Naive B cell (primary cell): Measurements from ENCODE around the gene KISS1R. TPM values are rescaled to one million over a fixed set of nuclear protein-coding genes. Genes with fewer than 3 reads are reported as not detected.
A peak's percentile ranks its signal among the peaks of the same experiment; 100 is the strongest.
"Not testable (repeated sequence)": the region's sequence is repeated elsewhere in the genome, so short reads cannot be mapped to it uniquely, and the experiment has no call there.

Experiments used
- ATAC-seq, 2 donors: fragments of 150-1000 bp; cut with Tn5 transposase; 2 replicates each; pipeline ENCODE4 v1.10.0; 2021; ENCODE audit warnings: low read depth in 2 of 2, mild to moderate bottlenecking in 2 of 2, moderate library complexity in 2 of 2
- DNase-seq: peaks from one replicate; pipeline ENCODE4 v3.0.0; 2022
- H3K27ac Mint-ChIP-seq, 6 donors: one replicate each; pipeline ENCODE4 v1.8.0; 2020 to 2022; ENCODE audit warnings: mild to moderate bottlenecking in 6 of 6, mixed read lengths in 6 of 6, moderate library complexity in 5 of 6, inconsistent platforms in 2 of 6
- H3K27me3 Mint-ChIP-seq, 3 donors: one replicate each; pipeline ENCODE4 v1.8.0; 2021 to 2022; ENCODE audit warnings: mixed read lengths in 3 of 3, mild to moderate bottlenecking in 1 of 3
- H3K36me3 Mint-ChIP-seq, 2 donors: one replicate each; pipeline ENCODE4 v1.8.0; 2020 to 2022; ENCODE audit warnings: mixed read lengths in 2 of 2, inconsistent platforms in 1 of 2, mild to moderate bottlenecking in 1 of 2
- H3K4me1 Mint-ChIP-seq, 3 donors: one replicate each; pipeline ENCODE4 v1.8.0; 2020 to 2022; ENCODE audit warnings: mixed read lengths in 3 of 3, inconsistent platforms in 1 of 3, mild to moderate bottlenecking in 1 of 3, moderate library complexity in 1 of 3
- H3K4me3 Mint-ChIP-seq, 8 donors: one replicate each; pipeline ENCODE4 v1.8.0; 2020 to 2022; ENCODE audit warnings: mild to moderate bottlenecking in 8 of 8, mixed read lengths in 8 of 8, moderate library complexity in 8 of 8, inconsistent platforms in 2 of 8
- H3K9me3 Mint-ChIP-seq, 7 donors: one replicate each; pipeline ENCODE4 v1.8.0; 2020 to 2022; ENCODE audit warnings: mixed read lengths in 7 of 7, mild to moderate bottlenecking in 5 of 7, inconsistent platforms in 2 of 7, moderate library complexity in 1 of 7
- polyA plus RNA-seq, 6 donors: library from polyadenylated mRNA; unstranded; fragments of 300-500 nt; fragmentation: Illumina TruSeq; gene quantifications; one replicate each; pipeline ENCODE4 v1.2.3, GENCODE V29; 2021; ENCODE audit warnings: low read depth in 6 of 6

The KISS1R gene
- polyA plus RNA-seq, 6 donors from 2014 or later = 0.17 to 0.42 (median 0.33) TPM; not detected in 2

DNA sequence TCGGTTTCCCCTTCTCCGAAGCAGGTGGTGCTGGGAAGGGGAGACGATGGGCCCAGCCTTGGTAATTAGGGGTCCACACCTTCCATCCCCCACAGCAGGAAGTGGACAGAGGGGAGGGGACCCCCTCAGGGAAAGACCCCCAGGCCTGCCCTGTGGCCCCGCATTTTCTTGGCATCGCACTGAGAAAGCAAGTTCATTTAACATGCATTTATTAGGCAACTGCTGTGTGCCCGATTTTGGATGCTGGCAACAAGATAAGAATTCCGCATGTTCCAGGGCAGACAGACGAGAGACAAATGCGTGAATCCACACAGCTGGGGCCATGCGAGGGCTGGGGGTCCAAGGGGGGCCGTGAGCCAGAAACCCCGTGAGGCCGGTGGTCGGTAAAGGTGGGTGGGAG lies 37.1 kb downstream of the KISS1R start:
- Mint-ChIP-seq H3K27me3 (no peaks in the 10 kb centered on the region), H3K9me3 (no peaks in the 10 kb centered on the region), H3K4me1 (peaks cover 8 to 17% (median 17%) of the 10 kb centered on the region in 3 donors), H3K36me3 (no peaks in the 10 kb centered on the region), H3K4me3 (no peak overlapping the region), H3K27ac (peak overlapping the region in 1 of 6 donors; percentile 75)
- no peak for ATAC-seq
- no peak for DNase-seq

GRCh38 chr19:954672-955494 lies 37.8 kb downstream of the KISS1R start:
- H3K36me3 Mint-ChIP-seq = no peaks in the 10 kb centered on the region
- peak overlapping the region in 1 of 6 donors; percentile 36 for H3K27ac Mint-ChIP-seq
- peak in 1 of 2 donors; percentile 27 for ATAC-seq
- H3K4me1 Mint-ChIP-seq = peaks cover 8 to 17% (median 14%) of the 10 kb centered on the region in 3 donors
- no peak for DNase-seq
- no peak overlapping the region for H3K4me3 Mint-ChIP-seq
- no peaks in the 10 kb centered on the region for H3K27me3 Mint-ChIP-seq
- no peaks in the 10 kb centered on the region for H3K9me3 Mint-ChIP-seq

DNA sequence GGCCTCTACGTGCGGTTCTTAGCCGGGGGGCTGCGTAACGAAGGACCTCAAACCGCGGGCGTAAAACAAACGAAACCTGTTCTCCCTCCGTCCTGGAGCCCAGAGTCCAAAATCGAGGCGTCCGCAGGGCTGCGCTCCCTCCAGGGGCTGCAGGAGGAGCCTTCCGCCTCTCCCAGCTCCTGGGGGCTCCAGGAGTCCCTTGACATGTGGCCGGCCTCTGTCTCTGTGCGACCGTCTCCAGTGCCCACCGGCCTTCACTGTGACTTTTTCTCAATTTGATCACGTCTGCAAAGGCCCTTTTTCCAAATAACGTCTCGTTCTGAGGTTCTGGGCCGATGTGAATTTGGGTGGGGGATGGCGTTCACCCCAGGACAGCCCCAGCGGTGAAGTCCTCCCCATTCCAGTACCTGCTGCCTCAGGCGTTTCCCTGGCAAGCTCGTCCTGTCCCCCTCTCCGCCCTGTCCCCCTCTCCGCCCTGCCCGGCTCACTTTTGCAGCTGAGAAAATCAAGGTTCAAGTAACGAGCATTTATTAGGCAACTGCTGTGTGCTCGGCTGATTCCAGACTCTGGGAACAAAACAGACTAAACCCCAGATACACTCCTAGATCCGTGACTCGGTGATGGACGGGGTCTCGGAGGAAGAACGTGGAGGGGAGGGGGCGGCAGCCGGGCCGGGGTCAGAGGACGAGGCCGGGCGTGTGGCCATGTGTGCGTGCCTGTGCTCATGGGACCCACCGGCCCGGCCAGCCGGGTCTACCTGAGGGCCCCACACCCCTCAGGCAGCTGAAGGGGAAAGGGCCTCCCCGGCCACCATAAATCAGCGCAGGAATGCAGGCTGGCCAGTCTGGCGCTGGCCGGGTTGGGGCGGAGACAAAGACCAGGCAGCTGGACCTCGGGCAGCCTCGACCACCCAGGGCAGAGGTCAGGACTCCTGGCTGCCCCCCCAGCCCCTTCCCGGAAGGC lies 39.0 kb downstream of the KISS1R start:
- Mint-ChIP-seq H3K27me3 (no peaks in the 10 kb centered on the region), H3K4me3 (no peak overlapping the region), H3K36me3 (no peaks in the 10 kb centered on the region), H3K4me1 (peaks cover 8 to 11% (median 9%) of the 10 kb centered on the region in 3 donors), H3K27ac (no peak overlapping the region), H3K9me3 (no peaks in the 10 kb centered on the region)
- no peak for ATAC-seq
- no peak for DNase-seq

DNA sequence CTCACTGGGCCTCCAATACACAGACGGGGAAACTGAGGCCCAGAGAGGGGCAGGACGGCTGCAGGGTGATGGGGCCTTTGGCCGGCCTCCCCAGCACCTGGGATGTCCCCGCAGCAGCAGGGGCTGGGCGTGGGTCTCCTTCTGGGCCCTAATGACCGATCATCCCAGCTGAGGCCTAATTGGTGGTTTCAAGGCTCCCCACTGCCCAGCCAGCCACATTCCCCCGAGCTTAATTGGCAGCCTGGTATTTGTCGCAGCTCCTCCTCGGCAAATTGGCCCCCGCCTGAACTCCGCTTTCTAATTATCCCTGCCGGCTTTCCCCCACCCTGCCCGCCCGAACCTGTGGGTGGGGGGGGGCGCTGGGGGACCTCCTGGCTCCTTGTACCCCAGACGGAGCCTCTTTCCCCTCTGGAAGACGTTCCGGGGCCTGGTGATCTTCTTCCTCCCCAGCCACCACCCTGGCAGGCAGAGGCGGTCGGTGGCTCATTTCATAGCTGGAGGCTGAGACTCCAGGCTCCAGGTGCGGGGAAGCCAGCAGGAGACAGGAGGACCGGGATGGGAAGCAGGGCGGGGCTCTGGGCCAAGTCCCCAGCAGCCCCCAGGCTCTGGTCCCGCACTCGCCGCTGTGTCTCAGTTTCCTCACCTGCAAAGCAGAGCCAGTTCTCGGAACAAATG lies 39.8 kb downstream of the KISS1R start:
- Mint-ChIP-seq H3K4me3 (peak overlapping the region in 1 of 8 donors; percentile 74), H3K27me3 (no peaks in the 10 kb centered on the region), H3K4me1 (peaks cover 8 to 11% (median 9%) of the 10 kb centered on the region in 3 donors), H3K9me3 (no peaks in the 10 kb centered on the region), H3K27ac (no peak overlapping the region), H3K36me3 (no peaks in the 10 kb centered on the region)
- DNase-seq (no peak), ATAC-seq (no peak)

DNA sequence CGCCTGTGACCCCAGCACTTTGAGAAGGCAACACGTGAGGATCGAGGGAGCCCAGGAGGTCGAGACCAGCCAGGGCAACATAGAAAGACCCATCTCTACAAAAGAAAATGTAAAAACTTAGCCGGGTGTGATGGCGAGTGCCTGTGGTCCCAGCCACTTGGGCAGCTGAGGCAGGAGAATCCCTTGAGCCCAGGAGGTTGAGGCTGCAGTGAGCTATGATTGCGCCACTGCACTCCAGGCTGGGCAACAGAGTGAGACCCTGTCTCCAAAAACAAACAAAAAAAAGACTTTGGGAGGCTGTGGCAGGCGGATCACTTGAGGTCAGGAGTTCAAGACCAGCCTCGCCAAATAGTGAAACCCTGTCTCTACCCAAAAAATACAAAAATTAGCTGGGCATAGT lies 40.4 kb downstream of the KISS1R start:
- H3K9me3 Mint-ChIP-seq, H3K27me3 Mint-ChIP-seq, DNase-seq, H3K27ac Mint-ChIP-seq, ATAC-seq, H3K4me3 Mint-ChIP-seq, H3K36me3 Mint-ChIP-seq: not testable (repeated sequence)
- H3K4me1 Mint-ChIP-seq = peaks cover 8 to 11% (median 9%) of the 10 kb centered on the region in 3 donors

DNA sequence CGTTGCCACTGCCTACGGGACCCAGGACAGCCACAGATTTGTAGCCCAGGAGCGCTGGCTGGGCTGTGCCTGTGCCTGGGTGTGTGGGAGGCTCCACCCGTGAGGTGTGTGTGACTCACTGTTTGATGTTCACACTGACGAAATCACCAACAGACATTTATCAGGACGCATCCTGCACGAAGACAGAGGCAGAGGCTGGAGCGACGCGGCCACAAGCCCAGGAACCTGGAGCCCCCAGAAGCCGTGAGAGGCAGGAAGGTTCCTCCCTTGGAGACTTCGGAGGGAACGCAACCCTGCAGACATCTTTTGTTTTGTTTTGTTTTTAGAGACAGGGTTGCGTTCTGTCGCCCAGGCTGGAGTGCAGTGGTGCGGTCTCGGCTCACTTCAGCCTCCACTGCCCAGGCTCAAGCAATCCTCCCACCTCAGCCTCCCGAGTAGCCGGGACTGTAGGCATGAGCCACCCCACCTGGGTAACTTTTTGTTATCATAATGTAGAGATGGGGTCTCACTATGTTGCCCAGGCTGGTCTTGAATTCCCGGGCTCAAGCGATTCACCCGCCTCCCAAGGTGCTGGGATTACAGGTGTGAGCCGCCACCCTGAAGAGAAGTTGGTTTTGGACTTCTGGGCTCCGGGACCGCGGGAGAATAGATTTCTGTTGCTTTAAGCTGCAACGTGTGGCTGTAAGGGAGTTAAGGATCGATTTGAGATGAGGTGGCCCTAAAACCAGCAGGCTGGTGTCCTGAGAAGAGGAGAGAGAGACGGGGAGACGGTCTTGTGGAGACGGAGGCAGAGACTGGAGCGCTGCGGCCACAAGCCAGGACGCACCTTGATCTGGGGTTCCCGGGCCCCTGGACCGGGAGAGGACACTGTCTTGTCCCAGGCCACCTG lies 42.1 kb downstream of the KISS1R start:
- H3K27ac Mint-ChIP-seq = no peak overlapping the region

DNA sequence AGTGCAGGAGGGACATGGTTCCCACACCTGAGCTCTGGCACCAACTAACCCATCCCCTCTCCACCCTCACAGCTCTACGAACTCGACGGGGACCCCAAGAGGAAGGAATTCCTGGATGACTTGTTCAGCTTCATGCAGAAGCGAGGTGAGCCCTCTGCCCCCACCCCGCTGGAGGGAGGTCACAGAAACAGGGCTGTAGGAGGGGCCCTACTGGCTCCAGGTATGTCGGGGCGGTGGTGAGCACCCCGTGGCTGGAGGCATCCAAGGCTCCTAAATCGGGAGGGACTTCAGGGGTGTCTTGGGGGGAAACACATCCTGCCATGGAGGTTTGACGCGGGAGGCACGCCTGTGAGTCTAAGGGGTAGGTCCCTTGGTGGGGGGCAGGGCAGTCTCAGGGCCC lies 42.9 kb downstream of the KISS1R start:
- no peaks in the 10 kb centered on the region for H3K9me3 Mint-ChIP-seq
- no peak overlapping the region for H3K4me3 Mint-ChIP-seq
- ATAC-seq (no peak), DNase-seq (no peak)
- H3K27me3 Mint-ChIP-seq = no peaks in the 10 kb centered on the region
- no peaks in the 10 kb centered on the region for H3K4me1 Mint-ChIP-seq
- peaks cover 2 to 3% of the 10 kb centered on the region in 2 donors for H3K36me3 Mint-ChIP-seq
- no peak overlapping the region for H3K27ac Mint-ChIP-seq

More for the DNA sequence above, 42.1 kb downstream of the KISS1R start:
- DNase-seq (no peak), ATAC-seq (no peak)
- no peaks in the 10 kb centered on the region for H3K36me3 Mint-ChIP-seq
- no peaks in the 10 kb centered on the region for H3K27me3 Mint-ChIP-seq
- no peaks in the 10 kb centered on the region for H3K9me3 Mint-ChIP-seq
- no peaks in the 10 kb centered on the region for H3K4me1 Mint-ChIP-seq
- no peak overlapping the region for H3K4me3 Mint-ChIP-seq

DNA sequence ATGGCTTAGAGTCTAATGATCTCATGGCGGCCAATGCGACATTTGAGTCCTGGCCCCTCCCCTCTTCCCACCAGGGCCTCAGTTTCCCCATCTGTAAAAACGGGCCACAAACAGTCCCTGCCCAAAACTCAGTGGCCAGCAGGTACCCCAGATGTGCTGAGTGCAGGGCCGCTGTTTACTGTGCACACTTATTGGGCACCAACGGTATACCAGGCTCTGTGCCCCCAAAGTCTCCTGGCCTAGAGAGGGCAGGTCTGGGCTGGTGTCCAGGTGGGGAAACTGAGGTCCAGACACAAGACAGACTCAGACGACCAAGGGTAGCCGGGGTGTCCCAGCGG lies 43.4 kb downstream of the KISS1R start:
- no peak overlapping the region for H3K4me3 Mint-ChIP-seq
- no peaks in the 10 kb centered on the region for H3K4me1 Mint-ChIP-seq
- DNase-seq (no peak), ATAC-seq (no peak)
- peaks cover 4 to 8% of the 10 kb centered on the region in 2 donors for H3K36me3 Mint-ChIP-seq
- no peaks in the 10 kb centered on the region for H3K9me3 Mint-ChIP-seq
- H3K27ac Mint-ChIP-seq = no peak overlapping the region
- H3K27me3 Mint-ChIP-seq = no peaks in the 10 kb centered on the region

GRCh38 chr19:961866-962620 lies 44.9 kb downstream of the KISS1R start:
- ATAC-seq (no peak), DNase-seq (no peak)
- Mint-ChIP-seq H3K36me3 (peaks cover 4 to 8% of the 10 kb centered on the region in 2 donors), H3K9me3 (peaks cover 0 to 2% (median 0%) of the 10 kb centered on the region in 7 donors), H3K4me3 (no peak overlapping the region), H3K27ac (no peak overlapping the region), H3K4me1 (no peaks in the 10 kb centered on the region), H3K27me3 (no peaks in the 10 kb centered on the region)

GRCh38 chr19:962683-963400 lies 45.7 kb downstream of the KISS1R start:
- H3K9me3 Mint-ChIP-seq = peaks cover 0 to 2% (median 0%) of the 10 kb centered on the region in 7 donors
- H3K36me3 Mint-ChIP-seq = peaks cover 4 to 8% of the 10 kb centered on the region in 2 donors
- ATAC-seq (no peak), DNase-seq (no peak)
- no peaks in the 10 kb centered on the region for H3K27me3 Mint-ChIP-seq
- no peaks in the 10 kb centered on the region for H3K4me1 Mint-ChIP-seq
- peak overlapping the region in 1 of 6 donors; percentile 63 for H3K27ac Mint-ChIP-seq
- no peak overlapping the region for H3K4me3 Mint-ChIP-seq

DNA sequence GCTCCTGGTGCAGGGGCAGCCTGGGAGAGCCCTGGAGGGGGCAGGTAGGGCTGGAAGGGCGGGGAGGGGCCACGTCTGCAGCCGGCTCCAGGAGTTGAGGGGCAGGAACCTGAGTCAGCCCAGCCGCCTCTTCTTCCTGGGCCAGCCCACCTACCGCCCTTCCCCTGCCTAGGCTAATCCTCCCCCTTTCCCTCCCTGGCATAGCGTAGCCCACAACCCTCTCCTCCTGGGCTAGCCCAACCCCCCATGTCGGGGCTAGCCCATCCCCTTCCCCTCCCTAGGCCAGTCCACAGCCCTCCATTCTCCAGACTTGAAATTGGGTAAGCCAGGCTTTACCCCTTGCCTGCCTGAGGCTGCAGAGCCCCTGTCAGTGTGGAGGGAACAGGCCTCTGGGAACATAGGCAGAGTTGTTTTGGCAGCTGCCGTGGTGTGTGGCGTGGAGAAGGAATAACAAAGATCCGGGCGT lies 46.4 kb downstream of the KISS1R start:
- H3K4me3 Mint-ChIP-seq = no peak overlapping the region
- DNase-seq = no peak
- H3K27me3 Mint-ChIP-seq = no peaks in the 10 kb centered on the region
- H3K4me1 Mint-ChIP-seq = no peaks in the 10 kb centered on the region
- no peak for ATAC-seq
- no peak overlapping the region for H3K27ac Mint-ChIP-seq
- H3K9me3 Mint-ChIP-seq = peaks cover 0 to 2% (median 0%) of the 10 kb centered on the region in 7 donors
- H3K36me3 Mint-ChIP-seq = peaks cover 4 to 8% of the 10 kb centered on the region in 2 donors
